Activated CD4-positive, alpha-beta T cell treated with anti-CD3 and anti-CD28 coated beads, Interleukin-2, amount 10 ng/mL, durations not matched to agents 7 days and 5 days (primary cell): ENCODE results near the gene TXNDC8. TPM values are rescaled to one million over a fixed set of nuclear protein-coding genes. Genes with fewer than 3 reads are reported as not detected.
A peak's percentile ranks its signal among the peaks of the same experiment; 100 is the strongest.
"Not testable (repeated sequence)": the region's sequence is repeated elsewhere in the genome, so short reads cannot be mapped to it uniquely, and the experiment has no call there.

Experiments
- CTCF ChIA-PET: fragments of 350-600 bp; sonication (Branson Sonifier 250); formaldehyde crosslinking; loops from one replicate; lab custom pipeline; 2021; ENCODE audit warnings: antibody characterized with exemption; lab: Charles Lee
- POLR2A ChIA-PET: fragments of 350-600 bp; sonication (Branson Sonifier 250); formaldehyde crosslinking; loops from one replicate; lab custom pipeline; 2021; ENCODE audit warnings: antibody characterized with exemption; lab: Charles Lee
- DNase-seq: peaks from one replicate; pipeline ENCODE4 v3.0.0-alpha.2; 2020
- H3K27ac Mint-ChIP-seq: one replicate; pipeline ENCODE4 v1.8.0; 2021; ENCODE audit warnings: mild to moderate bottlenecking, moderate library complexity, mixed read lengths
- H3K27me3 Mint-ChIP-seq: one replicate; pipeline ENCODE4 v1.8.0; 2021; ENCODE audit warnings: mixed read lengths
- H3K36me3 Mint-ChIP-seq: one replicate; pipeline ENCODE4 v1.8.0; 2021; ENCODE audit warnings: low read depth, mixed read lengths
- H3K4me1 Mint-ChIP-seq: one replicate; pipeline ENCODE4 v1.8.0; 2021; ENCODE audit warnings: mixed read lengths
- H3K4me3 Mint-ChIP-seq: one replicate; pipeline ENCODE4 v1.8.0; 2021; ENCODE audit warnings: mild to moderate bottlenecking, moderate library complexity, mixed read lengths
- H3K9me3 Mint-ChIP-seq: one replicate; pipeline ENCODE4 v1.8.0; 2021; ENCODE audit warnings: mixed read lengths
- total RNA-seq, 2 experiments: library from RNA; stranded (reverse); gene quantifications; one replicate each; pipeline ENCODE4 v1.2.3, GENCODE V29; 2021

The TXNDC8 gene
- total RNA-seq, 2 experiments from 2014 or later = not detected

- POLR2A ChIA-PET = no interaction called here
- CTCF ChIA-PET = no interaction called here
- DNase-seq = no peak
- Mint-ChIP-seq H3K27ac (no peak overlapping the region), H3K9me3 (no peaks in the 10 kb centered on the region), H3K4me3 (no peak overlapping the region), H3K27me3 (peaks cover 15% of the 10 kb centered on the region), H3K4me1 (peaks cover 8% of the 10 kb centered on the region), H3K36me3 (no peaks in the 10 kb centered on the region)
Observed at GRCh38 chr9:110319781-110320492, 17.7 kb downstream of the TXNDC8 start.

GRCh38 chr9:110317911-110318310 lies 19.8 kb downstream of the TXNDC8 start:
- Mint-ChIP-seq H3K27me3 (peaks cover 10% of the 10 kb centered on the region), H3K9me3 (peaks cover 2% of the 10 kb centered on the region), H3K4me3 (no peak overlapping the region), H3K4me1 (peaks cover 8% of the 10 kb centered on the region), H3K27ac (no peak overlapping the region), H3K36me3 (no peaks in the 10 kb centered on the region)
- CTCF ChIA-PET = no interaction called here
- POLR2A ChIA-PET = no interaction called here
- DNase-seq = no peak

- peak; percentile 10 for DNase-seq
- peaks cover 8% of the 10 kb centered on the region for H3K4me1 Mint-ChIP-seq
- peaks cover 2% of the 10 kb centered on the region for H3K9me3 Mint-ChIP-seq
- CTCF ChIA-PET = interaction anchor here (0.6 kb wide), 1 partner anchor 18 kb away, joined by 3 read pairs; no protein-coding TSS in a partner anchor
- H3K27ac Mint-ChIP-seq = peak overlapping the region; percentile 74
- H3K36me3 Mint-ChIP-seq = no peaks in the 10 kb centered on the region
- POLR2A ChIA-PET = interaction anchor here (0.8 kb wide), 1 partner anchor 60 kb away, joined by 3 read pairs; the partner anchor contains the start of gene TXN
- peaks cover 5% of the 10 kb centered on the region for H3K27me3 Mint-ChIP-seq
- peak overlapping the region; percentile 63 for H3K4me3 Mint-ChIP-seq
Observed at GRCh38 chr9:110316261-110317075, 21.2 kb downstream of the TXNDC8 start.

GRCh38 chr9:110311978-110312377 lies 25.7 kb downstream of the TXNDC8 start:
- H3K27me3 Mint-ChIP-seq, CTCF ChIA-PET: not testable (repeated sequence)

GRCh38 chr9:110309681-110310080 lies 28.0 kb downstream of the TXNDC8 start:
- Mint-ChIP-seq H3K27ac (no peak overlapping the region), H3K4me3 (no peak overlapping the region), H3K9me3 (peaks cover 4% of the 10 kb centered on the region), H3K4me1 (peaks cover 10% of the 10 kb centered on the region), H3K27me3 (no peaks in the 10 kb centered on the region), H3K36me3 (no peaks in the 10 kb centered on the region)
- ChIA-PET POLR2A (no interaction called here), CTCF (no interaction called here)
- no peak for DNase-seq

More at GRCh38 chr9:110311978-110312377, 25.7 kb downstream of the TXNDC8 start:
- POLR2A ChIA-PET, H3K27ac Mint-ChIP-seq, DNase-seq, H3K9me3 Mint-ChIP-seq, H3K4me3 Mint-ChIP-seq, H3K36me3 Mint-ChIP-seq: not testable (repeated sequence)
- peaks cover 18% of the 10 kb centered on the region for H3K4me1 Mint-ChIP-seq

GRCh38 chr9:110308633-110309038 lies 29.0 kb downstream of the TXNDC8 start:
- Mint-ChIP-seq H3K4me3 (no peak overlapping the region), H3K9me3 (peaks cover 4% of the 10 kb centered on the region), H3K27ac (peak overlapping the region; percentile 76), H3K27me3 (no peaks in the 10 kb centered on the region), H3K4me1 (peaks cover 10% of the 10 kb centered on the region), H3K36me3 (no peaks in the 10 kb centered on the region)
- ChIA-PET POLR2A (no interaction called here), CTCF (no interaction called here)
- DNase-seq = no peak

GRCh38 chr9:110307191-110307590 lies 30.5 kb downstream of the TXNDC8 start:
- ChIA-PET POLR2A (no interaction called here), CTCF (interaction anchor here (0.5 to 1.1 kb wide), 2 partner anchors 10 to 323 kb away, joined by 3 to 4 read pairs; no protein-coding TSS in a partner anchor)
- Mint-ChIP-seq H3K36me3 (no peaks in the 10 kb centered on the region), H3K9me3 (peaks cover 2% of the 10 kb centered on the region), H3K4me1 (peaks cover 10% of the 10 kb centered on the region), H3K27ac (no peak overlapping the region), H3K4me3 (no peak overlapping the region), H3K27me3 (peaks cover 3% of the 10 kb centered on the region)
- DNase-seq = no peak

- ChIA-PET CTCF (no interaction called here), POLR2A (no interaction called here)
- Mint-ChIP-seq H3K27ac (no peak overlapping the region), H3K4me1 (peaks cover 1% of the 10 kb centered on the region), H3K36me3 (no peaks in the 10 kb centered on the region), H3K27me3 (peaks cover 3% of the 10 kb centered on the region), H3K9me3 (no peaks in the 10 kb centered on the region), H3K4me3 (no peak overlapping the region)
- DNase-seq = no peak
Observed at GRCh38 chr9:110303133-110303532, 34.5 kb downstream of the TXNDC8 start.

GRCh38 chr9:110298043-110298605 lies 39.5 kb downstream of the TXNDC8 start:
- Mint-ChIP-seq H3K27ac (no peak overlapping the region), H3K9me3 (no peaks in the 10 kb centered on the region), H3K27me3 (peaks cover 1% of the 10 kb centered on the region), H3K4me3 (no peak overlapping the region), H3K4me1 (no peaks in the 10 kb centered on the region), H3K36me3 (no peaks in the 10 kb centered on the region)
- POLR2A ChIA-PET = interaction anchor here (0.5 kb wide), 1 partner anchor 1450 kb away, joined by 3 read pairs; no protein-coding TSS in a partner anchor
- no peak for DNase-seq
- CTCF ChIA-PET = interaction anchor here (0.6 to 0.8 kb wide), 2 partner anchors 19 to 21 kb away, joined by 3 read pairs; no protein-coding TSS in a partner anchor

- H3K27ac Mint-ChIP-seq = no peak overlapping the region
- CTCF ChIA-PET = no interaction called here
- POLR2A ChIA-PET = no interaction called here
- H3K36me3 Mint-ChIP-seq = no peaks in the 10 kb centered on the region
- H3K9me3 Mint-ChIP-seq = no peaks in the 10 kb centered on the region
- H3K27me3 Mint-ChIP-seq = no peaks in the 10 kb centered on the region
- no peak for DNase-seq
- no peaks in the 10 kb centered on the region for H3K4me1 Mint-ChIP-seq
- no peak overlapping the region for H3K4me3 Mint-ChIP-seq
Observed at GRCh38 chr9:110293248-110293647, 44.4 kb downstream of the TXNDC8 start.

- POLR2A ChIA-PET = no interaction called here
- H3K27ac Mint-ChIP-seq = no peak overlapping the region
- no peaks in the 10 kb centered on the region for H3K9me3 Mint-ChIP-seq
Observed at GRCh38 chr9:110291921-110292557, 45.6 kb downstream of the TXNDC8 start.

GRCh38 chr9:110290001-110290400 lies 47.7 kb downstream of the TXNDC8 start:
- Mint-ChIP-seq H3K36me3 (no peaks in the 10 kb centered on the region), H3K9me3 (no peaks in the 10 kb centered on the region), H3K27me3 (peaks cover 2% of the 10 kb centered on the region)

More at GRCh38 chr9:110291921-110292557, 45.6 kb downstream of the TXNDC8 start:
- Mint-ChIP-seq H3K27me3 (no peaks in the 10 kb centered on the region), H3K4me3 (no peak overlapping the region), H3K4me1 (no peaks in the 10 kb centered on the region), H3K36me3 (no peaks in the 10 kb centered on the region)
- CTCF ChIA-PET = no interaction called here
- no peak for DNase-seq

More at GRCh38 chr9:110290001-110290400, 47.7 kb downstream of the TXNDC8 start:
- no peak for DNase-seq
- ChIA-PET POLR2A (no interaction called here), CTCF (no interaction called here)
- Mint-ChIP-seq H3K4me3 (no peak overlapping the region), H3K27ac (no peak overlapping the region), H3K4me1 (peaks cover 2% of the 10 kb centered on the region)
